ENCODE measurements around the gene PIF1.

The PIF1 gene

GRCh38 chr15:64779024-64779423 lies 46.4 kb downstream of the PIF1 start:
- no peak for DNase-seq (ENCODE audit: extremely low read depth in 1 of 2, low read depth in 1 of 2)

- no peak for DNase-seq (ENCODE audit: extremely low read depth in 1 of 2, low read depth in 1 of 2)
Measured at GRCh38 chr15:64776402-64776786, 49.1 kb downstream of the PIF1 start.

- DNase-seq (ENCODE audit: extremely low read depth in 1 of 2, low read depth in 1 of 2) = no peak
Measured at GRCh38 chr15:64775551-64776401, 49.7 kb downstream of the PIF1 start, which contains the start of gene RBPMS2. RBPMS2 (minus strand) TSS chr15:64775589; CDS start chr15:64775319, 270 bp downstream.

GRCh38 chr15:64774629-64775493 lies 50.6 kb downstream of the PIF1 start:
- DNase-seq (ENCODE audit: extremely low read depth in 1 of 2, low read depth in 1 of 2) = no peak

- DNase-seq (ENCODE audit: extremely low read depth in 1 of 2, low read depth in 1 of 2) = no peak
Measured at GRCh38 chr15:64774037-64774628, 51.3 kb downstream of the PIF1 start.

GRCh38 chr15:64773606-64774005 lies 51.8 kb downstream of the PIF1 start:
- no peak for DNase-seq (ENCODE audit: extremely low read depth in 1 of 2, low read depth in 1 of 2)

GRCh38 chr15:64772964-64773363 lies 52.5 kb downstream of the PIF1 start:
- no peak for DNase-seq (ENCODE audit: extremely low read depth in 1 of 2, low read depth in 1 of 2)

- DNase-seq (ENCODE audit: extremely low read depth in 1 of 2, low read depth in 1 of 2) = no peak
Measured at GRCh38 chr15:64772488-64772887, 53.0 kb downstream of the PIF1 start.

GRCh38 chr15:64770626-64771025 lies 54.8 kb downstream of the PIF1 start:
- no peak for DNase-seq (ENCODE audit: extremely low read depth in 1 of 2, low read depth in 1 of 2)

GRCh38 chr15:64767203-64767602 lies 58.2 kb downstream of the PIF1 start:
- DNase-seq (ENCODE audit: extremely low read depth in 1 of 2, low read depth in 1 of 2) = no peak

GRCh38 chr15:64766058-64766457 lies 59.4 kb downstream of the PIF1 start:
- DNase-seq (ENCODE audit: extremely low read depth in 1 of 2, low read depth in 1 of 2) = no peak
